Esophagus muscularis mucosa (tissue), 4 donors: Measurements from ENCODE around the gene CFAP54. TPM values are rescaled to one million over a fixed set of nuclear protein-coding genes. Genes with fewer than 3 reads are reported as not detected.

ENCODE experiments used
- DNase-seq: peaks from one replicate; pipeline ENCODE4 v3.0.0-alpha.2; 2017; ENCODE audit errors: extremely low spot score
- H3K27ac ChIP-seq, 4 donors: fragments of 200-600 bp; sonication (generic); replicated peaks in 1 of 4; 1 replicate in 3 of 4; 2 replicates in 1 of 4; pipeline ENCODE4 v1.5.1; 2016 to 2019; ENCODE audit warnings: mild to moderate bottlenecking in 1 of 4
- H3K27me3 ChIP-seq, 4 donors: fragments of 200-600 bp; sonication (generic); one replicate each; pipeline versions ENCODE4 v1.5.1 to v1.6.0; 2016 to 2019
- H3K36me3 ChIP-seq, 4 donors: fragments of 200-600 bp; sonication (generic); one replicate each; pipeline ENCODE4 v1.5.1; 2016 to 2019
- H3K4me1 ChIP-seq, 4 donors: fragments of 200-600 bp; sonication (generic); one replicate each; pipeline ENCODE4 v1.5.1; 2016 to 2019
- H3K4me3 ChIP-seq, 4 donors: fragments of 200-600 bp; sonication (generic); 1 replicate in 2 of 4; 2 replicates in 2 of 4; pipeline ENCODE4 v1.5.1; 2016 to 2019; ENCODE audit warnings: mild to moderate bottlenecking in 4 of 4, moderate library complexity in 1 of 4
- H3K9me3 ChIP-seq, 4 donors: fragments of 200-600 bp; sonication (generic); 1 replicate in 3 of 4; 2 replicates in 1 of 4; pipeline ENCODE4 v1.5.1; 2016 to 2019
- CTCF ChIP-seq, 3 experiments: fragments of 200-600 bp in 2 of 3; fragments of 450-650 bp in 1 of 3; sonication (generic) in 2 of 3; IDR thresholded peaks; one replicate each; pipeline ENCODE4 v1.5.1; 2017 to 2019; ENCODE audit warnings: antibody characterized with exemption in 3 of 3, mild to moderate bottlenecking in 2 of 3, moderate library complexity in 1 of 3
- EP300 ChIP-seq: sonication (generic); formaldehyde crosslinking; IDR thresholded peaks from one replicate; pipeline ENCODE4 v1.6.1; 2017; ENCODE audit warnings: antibody characterized with exemption
- POLR2A ChIP-seq: fragments of 450-650 bp; IDR thresholded peaks from one replicate; pipeline ENCODE4 v1.6.1; 2017; ENCODE audit warnings: antibody characterized with exemption, moderate library complexity, mild to moderate bottlenecking, low read depth
- POLR2AphosphoS5 ChIP-seq, 2 donors: sonication (generic); formaldehyde crosslinking; IDR thresholded peaks; one replicate each; pipeline ENCODE4 v1.6.1; 2017; ENCODE audit warnings: antibody characterized with exemption in 2 of 2
- WGBS: methylation state at CpG from one replicate; pipeline ENCODE4 v1.1.5; 2018; 5-methylcytosine and 5-hydroxymethylcytosine counted together
- intact Hi-C: fragments of 100-400 bp; cut with DNase I; formaldehyde crosslinking; loops from one replicate; pipeline ENCODE4 v1.15.1; 2023
- total RNA-seq, 4 donors: library from RNA; depleted of rRNA; stranded (reverse); fragments of >200 nt; gene quantifications; one replicate each; pipeline versions ENCODE4 v1.1.0 to v1.2.1, GENCODE V29; 2016

Gene CFAP54
- total RNA-seq, 4 donors from 2014 or later, result 3.0 to 5.8 (median 4.3) TPM

- Histone ChIP-seq H3K27ac (no peak overlapping the region), H3K9me3 (no peaks in the 10 kb centered on the region), H3K4me3 (no peak overlapping the region), H3K36me3 (no peaks in the 10 kb centered on the region), H3K4me1 (no peaks in the 10 kb centered on the region), H3K27me3 (no peaks in the 10 kb centered on the region)
- intact Hi-C loops, result no loop called here
- 95% methylated on average over 8 of the region's 8 CpGs for WGBS
- TF ChIP-seq CTCF (IDR thresholded peaks at IDR 0.05) (no peak), EP300 (no peak), POLR2AphosphoS5 (IDR thresholded peaks at IDR 0.05) (no peak), POLR2A (no peak)
- DNase-seq, result peak; percentile 45
Observed at GRCh38 chr12:96698965-96699364, 209.6 kb downstream of the CFAP54 start.

GRCh38 chr12:96701856-96702255 is 212.5 kb downstream of the CFAP54 start:
- Histone ChIP-seq H3K27me3 (no peaks in the 10 kb centered on the region), H3K4me3 (no peak overlapping the region), H3K4me1 (no peaks in the 10 kb centered on the region), H3K36me3 (no peaks in the 10 kb centered on the region), H3K27ac (no peak overlapping the region), H3K9me3 (no peaks in the 10 kb centered on the region)
- intact Hi-C loops, result no loop called here
- no peak for TF ChIP-seq CTCF (IDR thresholded peaks at IDR 0.05)
- TF ChIP-seq POLR2AphosphoS5 (IDR thresholded peaks at IDR 0.05), result no peak
- no peak for TF ChIP-seq EP300
- no peak for TF ChIP-seq POLR2A
- no peak for DNase-seq
- WGBS, result 86% methylated on average over 6 of the region's 6 CpGs

GRCh38 chr12:96710127-96710745 is 220.9 kb downstream of the CFAP54 start:
- TF ChIP-seq POLR2AphosphoS5 (IDR thresholded peaks at IDR 0.05), result no peak
- TF ChIP-seq EP300, result no peak
- TF ChIP-seq CTCF (IDR thresholded peaks at IDR 0.05), result no peak
- TF ChIP-seq POLR2A, result no peak
- no peaks in the 10 kb centered on the region for H3K4me1 ChIP-seq
- no peaks in the 10 kb centered on the region for H3K9me3 ChIP-seq
- H3K4me3 ChIP-seq, result no peak overlapping the region
- WGBS, result 82% methylated on average over 2 of the region's 2 CpGs
- DNase-seq, result no peak
- H3K36me3 ChIP-seq, result no peaks in the 10 kb centered on the region
- H3K27ac ChIP-seq, result no peak overlapping the region
- no peaks in the 10 kb centered on the region for H3K27me3 ChIP-seq
- intact Hi-C loops, result no loop called here

- H3K36me3 ChIP-seq, result no peaks in the 10 kb centered on the region
- intact Hi-C loops, result no loop called here
- no peaks in the 10 kb centered on the region for H3K4me1 ChIP-seq
- H3K27me3 ChIP-seq, result no peaks in the 10 kb centered on the region
- H3K9me3 ChIP-seq, result no peaks in the 10 kb centered on the region
- DNase-seq, result no peak
- TF ChIP-seq EP300 (no peak), CTCF (IDR thresholded peaks at IDR 0.05) (no peak), POLR2A (no peak), POLR2AphosphoS5 (IDR thresholded peaks at IDR 0.05) (no peak)
- H3K4me3 ChIP-seq, result no peak overlapping the region
- no peak overlapping the region for H3K27ac ChIP-seq
Observed at GRCh38 chr12:96711364-96711763, 222.0 kb downstream of the CFAP54 start.

- WGBS, result 81% methylated on average over 3 of the region's 3 CpGs
- no peaks in the 10 kb centered on the region for H3K27me3 ChIP-seq
- no peak overlapping the region for H3K4me3 ChIP-seq
- no peak for TF ChIP-seq EP300
- no peak for TF ChIP-seq POLR2A
- TF ChIP-seq POLR2AphosphoS5 (IDR thresholded peaks at IDR 0.05), result no peak
- TF ChIP-seq CTCF (IDR thresholded peaks at IDR 0.05), result no peak
- no peaks in the 10 kb centered on the region for H3K4me1 ChIP-seq
- H3K27ac ChIP-seq, result no peak overlapping the region
- H3K9me3 ChIP-seq, result no peaks in the 10 kb centered on the region
- no peaks in the 10 kb centered on the region for H3K36me3 ChIP-seq
- intact Hi-C loops, result no loop called here
- DNase-seq, result no peak
Observed at GRCh38 chr12:96714199-96714598, 224.8 kb downstream of the CFAP54 start.
